ENCODE data around the gene MEN1.

Gene MEN1

DNA sequence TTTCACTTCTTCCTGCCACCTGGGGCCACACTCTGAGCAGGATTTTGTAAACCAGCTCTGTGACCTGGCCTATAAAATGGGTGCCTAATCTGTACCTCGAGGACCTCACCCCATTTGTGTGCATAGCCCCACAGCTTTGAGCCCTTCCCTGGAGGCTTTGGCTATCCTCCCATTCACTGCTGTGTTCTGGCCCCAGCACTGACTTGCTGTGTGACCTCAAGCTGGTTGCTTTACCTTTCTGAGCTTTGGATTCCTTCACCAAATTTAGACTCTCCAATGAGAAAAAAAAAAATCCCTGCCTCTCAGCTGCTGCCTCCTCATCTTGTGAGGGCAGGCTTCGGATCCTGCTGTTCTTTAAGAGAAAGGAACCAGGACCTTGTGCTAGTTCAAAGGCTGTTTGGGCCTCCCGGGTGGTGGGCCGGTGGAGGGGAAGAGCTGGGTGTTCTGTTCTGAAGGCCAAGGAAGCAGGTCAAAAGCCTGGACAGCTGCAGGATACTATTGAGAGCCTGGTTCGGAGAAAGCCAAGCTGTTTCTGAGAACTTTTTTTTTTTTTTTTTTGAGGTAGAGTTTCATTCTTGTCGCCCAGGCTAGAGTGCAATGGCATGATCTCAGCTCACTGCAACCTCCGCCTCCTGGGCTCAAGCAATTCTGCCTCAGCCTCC, 49.5 kb downstream of the MEN1 start:
- no peak for DNase-seq

DNA sequence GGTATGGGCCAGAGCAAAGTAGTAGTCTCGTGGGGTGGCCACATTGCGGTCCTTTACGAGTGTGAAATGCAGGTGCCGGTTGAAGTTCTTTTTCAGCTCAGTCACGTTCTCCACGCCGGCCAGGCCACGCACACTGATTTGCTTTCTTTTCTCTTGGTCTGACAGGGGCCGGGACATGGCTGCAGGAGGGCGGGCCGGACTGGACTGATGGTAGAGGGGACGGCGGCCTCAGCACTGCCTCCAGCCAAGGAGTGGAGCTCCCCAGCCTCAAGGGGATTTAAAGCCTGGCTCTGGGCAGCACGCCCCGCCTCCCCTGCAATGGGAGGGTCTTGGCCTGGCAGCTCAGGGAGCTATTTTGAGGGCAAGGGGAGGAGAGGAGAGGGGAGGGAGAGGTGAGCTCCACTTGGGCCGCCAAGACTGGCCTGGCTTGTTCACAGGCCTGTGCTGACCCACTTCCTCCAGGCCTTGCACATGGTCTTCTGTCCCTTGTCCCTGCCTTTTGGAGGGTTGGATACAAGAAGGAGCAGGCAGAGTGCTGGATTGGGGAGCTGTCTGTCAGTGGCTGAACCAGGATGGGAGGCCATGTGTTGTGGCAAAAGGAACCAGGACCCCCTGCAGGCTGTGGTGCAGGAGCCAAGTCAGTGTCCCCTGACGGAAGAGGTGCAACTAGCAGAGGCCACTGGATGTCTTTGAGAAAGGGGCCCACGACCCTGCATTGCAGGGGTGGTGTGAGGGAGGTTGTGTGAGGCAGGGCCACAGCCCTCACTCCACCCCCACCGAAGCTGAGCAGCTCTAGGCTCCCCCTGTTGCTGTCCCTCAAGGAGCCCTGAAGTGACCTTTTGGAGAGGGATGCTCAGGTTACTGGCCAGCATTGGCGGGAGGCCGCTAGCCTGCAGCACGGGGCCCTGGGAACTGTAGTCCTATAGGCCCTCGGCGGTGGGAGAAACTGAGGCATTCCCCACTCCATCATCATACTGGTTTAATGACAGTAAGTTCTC, 50.3 kb downstream of the MEN1 start, which contains the start of gene PYGM:
Gene PYGM (minus strand): TSS at position 253 of the 998 bp plus-strand sequence. CDS start 76 bp downstream, at position 177.
- no peak for DNase-seq

DNA sequence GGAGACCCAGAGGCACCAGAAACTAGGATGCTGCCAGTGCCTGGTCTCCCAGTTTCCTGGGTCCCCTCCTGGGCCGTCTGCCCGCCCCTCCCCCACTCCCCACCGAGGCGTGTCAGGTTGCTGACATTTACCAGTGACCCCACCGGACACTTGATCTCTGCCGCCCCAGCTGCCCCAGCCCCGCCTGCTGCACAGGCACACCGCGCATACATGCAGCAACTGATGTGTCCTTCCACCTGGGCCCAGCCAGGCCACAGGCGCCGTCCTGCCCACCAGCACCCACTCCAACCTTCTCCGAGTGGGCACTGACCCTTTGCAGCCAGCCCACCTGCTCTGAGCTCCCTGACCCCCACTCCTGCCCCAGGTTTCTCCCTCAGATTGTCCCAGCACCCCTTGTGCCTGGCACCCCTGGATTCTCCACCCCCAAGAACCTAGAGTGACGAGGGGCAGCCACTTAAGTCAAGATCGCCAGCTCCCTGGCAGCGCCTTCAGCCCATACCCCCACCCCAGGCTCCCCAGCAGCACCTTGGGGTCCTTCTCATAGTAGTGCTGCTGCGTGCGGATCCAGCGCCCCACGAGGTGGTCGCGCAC, 51.1 kb downstream of the MEN1 start:
- DNase-seq, result no peak

DNA sequence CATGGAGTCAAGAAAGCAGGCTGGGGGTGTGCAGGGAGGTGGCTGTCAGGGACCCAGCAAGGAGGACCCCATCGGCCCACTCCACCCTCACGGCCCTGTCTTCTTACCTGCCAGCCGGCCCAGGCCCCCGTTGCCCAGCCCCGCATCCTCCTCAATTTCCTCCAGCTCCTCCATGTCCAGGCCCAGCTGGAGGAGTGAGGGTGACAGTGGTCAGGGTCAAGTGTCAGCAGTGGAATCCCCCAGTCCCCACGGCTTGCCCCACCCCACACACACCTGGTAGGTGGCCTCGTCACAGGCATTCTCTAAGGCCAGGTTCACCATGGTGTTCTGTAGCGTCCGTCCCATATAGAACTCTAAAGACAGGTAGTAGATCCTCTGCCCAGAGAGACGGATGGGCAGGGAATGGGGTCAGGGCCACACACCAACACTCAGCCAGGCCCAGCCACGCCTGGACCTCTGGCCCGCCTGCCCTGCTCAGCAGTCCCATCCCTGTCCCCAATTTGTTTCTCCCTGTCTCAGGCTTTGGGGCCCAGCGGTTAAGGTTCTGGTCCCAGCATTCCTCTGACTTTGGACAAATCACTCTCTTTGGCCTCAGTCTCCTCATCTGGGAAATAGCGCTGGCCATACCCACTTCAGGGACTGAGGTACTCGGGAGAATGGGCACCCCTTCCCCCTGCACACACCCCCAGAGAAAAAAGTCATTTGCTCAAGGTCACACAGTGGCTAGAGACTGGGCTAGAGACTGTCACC, 51.8 kb downstream of the MEN1 start:
- DNase-seq, result no peak

DNA sequence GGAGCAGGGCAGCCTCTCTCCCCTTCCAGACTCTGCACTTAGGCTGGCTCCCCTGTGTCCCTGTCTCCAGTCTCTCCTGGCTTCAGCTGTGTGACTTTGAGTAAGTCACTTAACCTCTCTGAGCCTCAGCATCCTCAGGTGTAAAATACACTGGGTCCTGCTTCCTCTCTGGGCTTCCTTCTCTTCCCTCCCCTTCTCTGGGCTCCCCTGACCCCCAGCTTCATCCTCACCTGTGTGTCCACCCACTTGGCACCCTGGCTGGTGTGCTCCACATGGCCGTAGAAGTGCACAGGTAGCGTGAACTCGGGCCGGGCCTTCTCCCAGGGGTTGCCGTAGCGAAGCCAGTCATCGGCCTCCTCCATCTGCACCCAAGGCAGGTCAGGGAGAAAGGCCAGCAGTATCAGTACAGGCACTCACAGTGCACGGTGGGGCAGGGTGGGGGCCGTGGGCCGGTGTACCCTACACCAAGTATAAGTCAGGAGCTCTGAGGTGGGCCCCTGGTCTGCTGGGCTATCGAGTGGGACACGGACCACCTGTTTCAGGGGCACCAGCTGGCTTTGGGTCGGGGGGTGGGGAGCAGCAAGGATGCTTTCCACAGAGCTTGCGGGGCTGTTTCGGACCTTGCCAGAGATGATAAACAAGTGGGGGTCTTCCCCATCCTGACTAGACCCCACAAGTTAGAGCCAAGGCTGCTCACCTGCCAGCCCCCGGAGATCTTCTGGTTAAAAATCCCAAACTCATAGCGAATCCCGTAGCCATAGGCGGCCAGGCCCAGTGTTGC, 52.6 kb downstream of the MEN1 start:
- DNase-seq, result no peak

DNA sequence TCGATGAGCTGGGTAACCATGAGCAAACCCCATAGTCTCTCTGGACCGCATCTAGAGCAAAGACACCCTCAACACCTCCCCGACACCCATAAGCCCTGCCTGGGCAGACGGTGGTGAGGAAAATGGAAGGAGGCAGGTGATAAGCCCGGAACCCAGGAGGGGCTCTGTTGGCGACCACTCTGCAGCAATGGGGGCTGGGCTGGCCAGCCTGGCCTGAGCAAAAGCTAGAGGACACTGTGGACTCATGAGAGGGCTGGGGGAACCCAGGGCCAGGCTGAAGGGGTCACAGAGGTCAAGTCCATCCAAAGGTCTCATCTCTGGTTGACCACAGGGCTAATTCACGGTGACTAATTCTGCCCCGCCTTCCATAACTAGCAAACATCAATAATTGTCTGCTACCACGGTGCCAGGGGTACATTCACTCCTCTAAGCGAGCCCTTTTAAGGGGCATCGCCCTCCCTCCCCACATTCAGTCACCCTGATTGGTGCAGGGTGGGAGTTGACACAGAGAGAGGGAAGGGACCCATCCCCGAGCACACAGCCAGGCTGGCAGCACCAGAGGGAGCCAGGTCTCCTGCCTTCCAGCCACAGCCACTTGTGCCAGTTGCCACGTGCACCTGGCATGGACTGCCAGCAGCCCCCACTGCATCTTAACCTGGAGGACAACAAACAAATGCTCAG, 54.5 kb downstream of the MEN1 start:
- no peak for DNase-seq

DNA sequence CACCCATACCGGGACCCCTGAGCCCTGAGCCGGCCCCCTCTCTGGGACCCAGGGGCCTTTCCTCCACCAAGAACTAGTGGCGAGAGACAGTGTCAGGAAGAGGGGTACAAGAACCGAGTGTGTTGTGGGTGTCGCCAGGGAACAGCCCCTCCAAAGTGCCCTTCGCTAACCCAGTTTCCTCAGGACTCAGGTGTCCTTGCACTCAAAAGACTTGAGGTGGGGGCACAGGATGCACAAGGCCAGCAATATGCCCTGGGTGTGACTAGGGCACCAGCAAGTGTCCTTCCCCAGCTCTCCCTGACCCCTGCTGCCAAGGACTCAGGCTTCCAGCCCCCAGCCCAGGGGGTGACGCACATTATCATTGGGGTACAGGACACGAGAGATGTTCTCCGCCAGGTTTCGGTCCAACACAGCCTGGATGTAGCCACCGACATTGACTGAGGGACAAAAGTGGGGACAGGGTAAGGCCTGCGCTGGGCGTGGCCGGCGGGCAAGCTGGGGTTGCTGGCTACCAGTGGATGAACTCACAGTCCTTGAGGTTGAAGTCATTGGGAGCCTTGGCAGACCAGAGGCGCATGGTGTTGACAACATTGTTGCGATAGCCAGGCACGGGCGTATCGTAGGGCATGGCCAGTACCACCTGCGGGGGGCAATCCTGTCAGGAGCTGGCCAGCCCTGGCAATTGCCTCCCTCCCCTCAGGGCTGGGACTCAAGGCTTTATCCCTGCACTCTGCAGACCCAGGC, 55.3 kb downstream of the MEN1 start:
- DNase-seq, result no peak

DNA sequence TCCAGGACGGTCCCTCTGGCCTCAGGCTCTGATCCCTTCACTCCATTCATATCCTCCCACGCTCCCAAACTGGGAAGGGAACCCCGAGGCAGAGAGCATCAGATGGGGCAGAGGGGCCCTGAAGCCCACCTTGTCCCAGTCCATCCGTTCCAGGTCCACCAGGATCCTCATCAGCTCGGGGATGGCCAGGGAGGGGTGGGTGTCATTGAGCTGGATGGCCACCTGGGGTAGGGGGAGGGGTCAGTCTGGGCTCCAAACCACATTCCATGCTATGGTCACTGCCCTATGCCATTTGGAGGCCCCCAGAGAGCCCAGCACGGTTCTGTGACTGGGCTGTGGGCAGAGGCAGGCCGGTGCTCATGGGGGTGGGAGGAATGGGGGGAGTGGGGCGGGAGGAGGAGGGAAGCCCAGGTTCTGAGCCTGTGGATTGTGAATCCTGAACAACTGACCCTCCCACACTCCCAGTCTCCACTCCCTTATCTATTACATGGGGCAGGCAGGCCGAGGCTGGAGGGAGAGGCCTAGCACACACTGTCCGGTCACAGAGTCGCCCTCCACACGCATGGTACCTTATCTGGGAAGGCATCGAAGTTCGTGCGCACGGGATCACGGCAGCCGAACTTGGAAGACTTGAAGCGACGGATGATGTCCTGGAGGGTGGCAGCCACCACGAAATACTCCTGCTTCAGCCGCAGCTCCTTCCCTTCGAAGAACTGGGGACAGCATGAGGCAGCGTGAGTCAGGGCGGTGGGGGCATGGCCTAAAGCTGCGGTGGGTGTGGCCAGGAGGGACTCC, 56.0 kb downstream of the MEN1 start:
- DNase-seq, result no peak

Data from NCI-H1105 (cell line).